ENCODE measurements around the gene ABTB1.

DNA sequence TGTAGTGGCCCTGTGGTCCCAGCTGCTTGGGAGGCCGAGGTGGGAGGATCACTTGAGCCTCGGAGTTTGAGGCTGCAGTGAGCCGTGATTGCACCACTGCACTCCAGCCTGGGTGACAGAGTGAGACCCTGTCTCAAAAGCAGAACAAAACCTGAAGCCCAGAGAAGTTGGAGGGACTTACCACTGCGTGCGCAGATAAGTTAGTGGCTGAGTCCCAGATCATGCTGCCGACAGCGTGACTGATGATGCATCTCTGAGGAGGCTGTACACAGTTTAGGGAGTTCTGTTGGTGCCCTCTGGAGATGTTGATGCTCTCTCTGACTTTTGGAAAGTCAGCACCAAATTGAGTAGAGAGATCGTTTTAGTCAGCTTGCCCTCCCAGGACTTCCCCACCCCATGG, 15.8 kb upstream of the ABTB1 start:
- TF ChIP-seq, protein P1, sequence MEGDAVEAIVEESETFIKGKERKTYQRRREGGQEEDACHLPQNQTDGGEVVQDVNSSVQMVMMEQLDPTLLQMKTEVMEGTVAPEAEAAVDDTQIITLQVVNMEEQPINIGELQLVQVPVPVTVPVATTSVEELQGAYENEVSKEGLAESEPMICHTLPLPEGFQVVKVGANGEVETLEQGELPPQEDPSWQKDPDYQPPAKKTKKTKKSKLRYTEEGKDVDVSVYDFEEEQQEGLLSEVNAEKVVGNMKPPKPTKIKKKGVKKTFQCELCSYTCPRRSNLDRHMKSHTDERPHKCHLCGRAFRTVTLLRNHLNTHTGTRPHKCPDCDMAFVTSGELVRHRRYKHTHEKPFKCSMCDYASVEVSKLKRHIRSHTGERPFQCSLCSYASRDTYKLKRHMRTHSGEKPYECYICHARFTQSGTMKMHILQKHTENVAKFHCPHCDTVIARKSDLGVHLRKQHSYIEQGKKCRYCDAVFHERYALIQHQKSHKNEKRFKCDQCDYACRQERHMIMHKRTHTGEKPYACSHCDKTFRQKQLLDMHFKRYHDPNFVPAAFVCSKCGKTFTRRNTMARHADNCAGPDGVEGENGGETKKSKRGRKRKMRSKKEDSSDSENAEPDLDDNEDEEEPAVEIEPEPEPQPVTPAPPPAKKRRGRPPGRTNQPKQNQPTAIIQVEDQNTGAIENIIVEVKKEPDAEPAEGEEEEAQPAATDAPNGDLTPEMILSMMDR (IDR thresholded peaks at IDR 0.05; ENCODE audit: low read length): no peak
- no peak for TF ChIP-seq EZH2 (IDR thresholded peaks at IDR 0.05; ENCODE audit: borderline replicate concordance, low read length)
